ENCODE data around the gene TRAF3. TPM values are rescaled to one million over a fixed set of nuclear protein-coding genes. Genes with fewer than 3 reads are reported as not detected.
"Not testable (repeated sequence)": the region's sequence is repeated elsewhere in the genome, so short reads cannot be mapped to it uniquely, and the experiment has no call there.

TRAF3 gene
- total RNA-seq, 1 experiment from 2014 or later = 11.5 TPM

DNA sequence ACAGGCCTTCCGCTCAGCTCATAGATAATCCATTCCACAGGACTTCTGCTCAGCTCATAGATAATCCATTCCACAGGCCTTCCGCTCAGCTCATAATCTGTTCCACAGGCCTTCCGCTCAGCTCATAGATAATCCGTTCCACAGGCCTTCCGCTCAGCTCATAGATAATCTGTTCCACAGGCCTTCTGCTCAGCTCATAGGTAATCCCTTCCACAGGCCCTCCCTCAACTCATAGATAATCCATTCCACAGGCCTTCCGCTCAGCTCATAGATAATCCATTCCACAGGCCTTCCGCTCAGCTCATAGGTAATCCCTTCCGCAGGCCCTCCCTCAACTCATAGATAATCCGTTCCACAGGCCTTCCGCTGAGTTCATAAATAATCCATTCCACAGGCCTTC is 100.3 kb downstream of the TRAF3 start:
- not testable (repeated sequence) for H3K27me3 ChIP-seq (ENCODE audit: control insufficient read depth, insufficient read depth, low read length); H3K4me3 ChIP-seq (ENCODE audit: insufficient read depth, low read depth, low read length); H3K36me3 ChIP-seq (replicated peaks; ENCODE audit: control insufficient read depth, insufficient read depth, low read length); DNase-seq

DNA sequence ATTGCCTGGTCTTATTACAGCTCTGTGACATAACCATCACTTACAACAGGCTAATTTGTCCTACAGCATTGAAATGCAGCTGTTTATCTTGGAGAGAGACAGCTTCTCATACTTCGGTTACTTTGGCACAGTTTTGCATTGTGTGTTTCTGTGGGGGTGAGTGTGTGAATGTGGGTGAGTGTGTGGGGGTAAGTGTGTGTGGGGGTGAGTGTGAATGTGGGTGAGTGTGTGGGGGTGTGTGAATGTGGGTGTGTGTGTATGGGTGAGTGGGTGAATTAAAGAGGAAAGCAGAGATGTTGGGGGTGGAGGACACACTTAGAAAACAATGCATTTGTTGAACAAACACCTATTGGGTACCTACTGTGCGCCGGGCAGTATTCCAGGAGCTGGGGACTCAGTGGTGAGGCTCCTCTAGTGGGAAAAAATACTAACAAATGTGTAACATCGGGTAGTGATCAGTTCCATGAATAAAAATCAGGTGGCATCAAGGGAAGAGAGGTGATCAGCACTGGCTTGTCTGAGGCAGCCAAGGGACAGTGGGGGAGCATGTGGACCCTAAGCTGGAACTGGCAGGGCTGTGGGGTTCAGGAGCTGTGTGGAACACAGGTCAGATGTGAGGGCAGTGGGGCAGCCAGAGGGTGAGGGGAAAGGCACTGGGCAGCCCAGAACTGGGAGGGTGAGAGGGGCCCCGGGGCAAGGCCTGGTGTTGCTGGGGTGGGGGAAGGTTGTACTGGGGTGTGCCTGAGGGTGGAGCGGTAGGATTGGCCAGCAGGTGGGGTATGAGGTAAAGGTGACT is 101.1 kb downstream of the TRAF3 start:
- peak; percentile 80 for DNase-seq
- H3K4me3 ChIP-seq (ENCODE audit: insufficient read depth, low read depth, low read length) = no peak overlapping the region
- H3K36me3 ChIP-seq (replicated peaks; ENCODE audit: control insufficient read depth, insufficient read depth, low read length) = no peaks in the 10 kb centered on the region; the same call in none of the 2 replicates
- no peaks in the 10 kb centered on the region for H3K27me3 ChIP-seq (ENCODE audit: control insufficient read depth, insufficient read depth, low read length)

DNA sequence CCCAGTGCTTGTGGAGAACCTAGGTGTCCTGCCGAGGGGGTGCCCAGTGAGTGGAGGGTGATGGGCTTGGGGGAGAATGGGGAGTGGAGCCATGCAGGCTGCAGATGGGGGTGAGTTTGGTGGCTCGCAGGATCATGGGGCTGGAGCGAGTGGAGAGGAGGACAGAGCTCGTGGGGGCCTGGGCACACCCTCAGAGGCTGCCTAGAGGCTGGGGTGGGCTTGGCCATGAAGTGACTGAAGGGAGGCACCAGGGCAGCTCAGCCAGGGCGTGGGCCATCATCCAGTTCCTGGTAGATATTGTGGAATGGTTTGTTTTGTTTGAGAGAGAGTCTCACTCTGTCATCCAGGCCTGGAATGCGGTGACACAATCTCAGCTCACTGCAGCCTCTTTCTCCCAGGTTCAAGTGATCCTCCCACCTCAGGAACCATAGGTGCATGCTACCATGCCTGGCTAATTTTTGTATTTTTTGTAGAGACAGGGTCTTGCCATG is 101.8 kb downstream of the TRAF3 start:
- H3K27me3 ChIP-seq (ENCODE audit: control insufficient read depth, insufficient read depth, low read length) = no peaks in the 10 kb centered on the region
- no peaks in the 10 kb centered on the region; the same call in none of the 2 replicates for H3K36me3 ChIP-seq (replicated peaks; ENCODE audit: control insufficient read depth, insufficient read depth, low read length)
- DNase-seq = no peak
- no peak overlapping the region for H3K4me3 ChIP-seq (ENCODE audit: insufficient read depth, low read depth, low read length)

DNA sequence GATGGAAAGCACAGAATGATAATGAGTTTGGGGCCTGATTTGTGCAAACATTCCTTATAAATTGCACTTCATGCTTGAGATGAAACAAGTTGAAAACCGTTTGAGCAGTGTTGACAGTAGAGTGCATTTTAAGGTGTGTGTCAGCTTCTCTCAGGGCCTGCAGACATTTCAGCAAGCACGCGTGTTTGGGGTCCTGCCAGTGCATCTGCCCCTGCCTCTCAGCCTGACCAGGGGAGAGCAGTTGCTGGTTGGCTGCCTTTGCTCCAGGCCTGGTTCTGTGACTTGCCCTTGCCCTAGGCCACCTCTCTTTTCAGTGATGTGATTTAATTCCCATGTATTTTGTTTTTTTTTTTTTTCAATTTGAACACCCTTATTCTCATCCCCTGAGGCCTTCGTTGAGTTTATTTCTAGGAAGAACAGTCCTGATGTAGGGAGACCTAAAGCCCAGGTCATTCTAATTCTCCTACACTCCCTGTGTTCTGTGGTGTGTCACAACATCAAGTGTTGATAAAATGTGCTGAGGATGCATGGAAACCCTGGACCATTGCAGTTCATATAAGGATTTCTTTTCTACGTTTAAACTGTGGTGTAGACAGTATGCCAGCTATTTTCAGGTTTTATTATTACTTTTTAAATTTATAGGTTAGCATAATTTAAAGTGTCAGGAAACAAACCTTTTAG is 105.1 kb downstream of the TRAF3 start:
- DNase-seq = peak; percentile 17
- no peak overlapping the region for H3K4me3 ChIP-seq (ENCODE audit: insufficient read depth, low read depth, low read length)
- no peaks in the 10 kb centered on the region for H3K36me3 ChIP-seq (replicated peaks; ENCODE audit: control insufficient read depth, insufficient read depth, low read length)
- H3K27me3 ChIP-seq (ENCODE audit: control insufficient read depth, insufficient read depth, low read length) = no peaks in the 10 kb centered on the region

DNA sequence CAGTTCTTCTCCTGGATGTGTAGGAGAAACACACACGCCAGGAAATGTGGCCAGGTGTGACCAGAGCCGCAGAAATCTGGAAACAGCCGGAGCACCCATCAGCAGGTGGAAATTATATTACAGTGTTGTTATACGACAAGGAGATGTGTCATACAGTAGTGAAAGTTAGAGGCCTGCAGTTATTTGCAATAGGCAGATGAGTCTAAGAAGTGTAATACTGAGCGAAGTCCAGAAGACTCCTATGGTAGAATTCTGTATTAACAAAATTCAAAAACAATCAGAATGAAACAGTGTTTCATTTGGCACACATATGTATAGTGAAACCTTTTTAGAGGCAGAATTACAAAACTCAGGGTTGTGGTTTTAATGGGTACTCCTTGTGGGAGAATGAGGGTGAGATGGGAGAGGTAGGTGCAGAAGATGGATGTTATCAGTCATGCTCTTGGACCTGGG is 105.9 kb downstream of the TRAF3 start:
- DNase-seq = no peak
- Histone ChIP-seq H3K27me3 (ENCODE audit: control insufficient read depth, insufficient read depth, low read length) (no peaks in the 10 kb centered on the region), H3K4me3 (ENCODE audit: insufficient read depth, low read depth, low read length) (no peak overlapping the region), H3K36me3 (replicated peaks; ENCODE audit: control insufficient read depth, insufficient read depth, low read length) (no peaks in the 10 kb centered on the region)

DNA sequence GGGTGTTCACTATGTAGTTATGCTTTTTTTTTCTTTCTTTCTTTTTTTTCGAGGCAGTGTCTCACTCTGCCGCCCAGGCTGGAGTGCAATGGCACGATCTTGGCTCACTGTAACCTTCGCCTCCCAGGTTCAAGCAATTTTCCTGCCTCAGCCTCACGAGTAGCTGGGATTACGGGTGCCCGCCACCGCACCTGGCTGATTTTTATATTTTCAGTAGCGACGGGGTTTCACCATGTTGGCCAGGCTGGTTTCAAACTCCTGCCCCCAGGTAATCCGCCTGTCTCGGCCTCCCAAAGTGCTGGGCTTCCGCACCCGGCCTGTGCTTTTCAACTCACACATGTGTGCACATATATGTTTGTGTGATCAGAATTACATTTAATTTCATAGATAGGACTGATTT is 106.3 kb downstream of the TRAF3 start:
- DNase-seq = no peak
- H3K27me3 ChIP-seq (ENCODE audit: control insufficient read depth, insufficient read depth, low read length) = no peaks in the 10 kb centered on the region
- H3K36me3 ChIP-seq (replicated peaks; ENCODE audit: control insufficient read depth, insufficient read depth, low read length) = no peaks in the 10 kb centered on the region
- no peak overlapping the region for H3K4me3 ChIP-seq (ENCODE audit: insufficient read depth, low read depth, low read length)

DNA sequence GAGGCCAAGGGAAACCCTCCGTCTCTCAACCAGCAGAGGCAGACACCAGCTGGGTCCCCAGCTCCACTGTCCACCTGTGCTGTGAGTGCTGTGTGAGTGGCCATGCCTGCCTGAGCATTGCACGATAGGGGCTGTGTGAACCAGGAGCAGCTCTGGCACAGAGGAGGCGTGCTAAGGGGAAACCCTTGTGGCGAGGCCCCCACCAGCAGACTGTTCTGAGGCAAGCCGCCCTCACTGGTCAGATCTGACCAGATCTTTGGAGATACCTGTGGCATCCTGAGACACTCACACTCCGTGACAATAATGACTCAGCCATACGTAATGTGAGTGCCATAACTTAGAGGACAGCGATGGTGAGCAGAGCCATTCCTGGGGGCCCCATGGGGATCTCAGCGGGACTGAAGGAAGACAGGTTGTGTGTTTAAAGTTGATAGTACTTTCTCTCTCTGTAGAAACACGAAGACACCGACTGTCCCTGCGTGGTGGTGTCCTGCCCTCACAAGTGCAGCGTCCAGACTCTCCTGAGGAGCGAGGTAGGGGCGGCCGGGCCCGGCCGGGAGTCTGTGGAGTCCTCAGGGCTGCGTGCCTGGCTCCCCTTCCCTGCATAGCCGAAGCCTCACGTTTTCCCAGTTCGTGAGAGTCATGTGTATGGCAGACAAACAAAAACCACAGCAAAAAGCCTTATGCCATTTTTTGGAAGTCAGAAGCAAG is 108.6 kb downstream of the TRAF3 start:
- no peaks in the 10 kb centered on the region for H3K36me3 ChIP-seq (replicated peaks; ENCODE audit: control insufficient read depth, insufficient read depth, low read length)
- H3K27me3 ChIP-seq (ENCODE audit: control insufficient read depth, insufficient read depth, low read length) = no peaks in the 10 kb centered on the region
- no peak overlapping the region for H3K4me3 ChIP-seq (ENCODE audit: insufficient read depth, low read depth, low read length)
- no peak for DNase-seq

DNA sequence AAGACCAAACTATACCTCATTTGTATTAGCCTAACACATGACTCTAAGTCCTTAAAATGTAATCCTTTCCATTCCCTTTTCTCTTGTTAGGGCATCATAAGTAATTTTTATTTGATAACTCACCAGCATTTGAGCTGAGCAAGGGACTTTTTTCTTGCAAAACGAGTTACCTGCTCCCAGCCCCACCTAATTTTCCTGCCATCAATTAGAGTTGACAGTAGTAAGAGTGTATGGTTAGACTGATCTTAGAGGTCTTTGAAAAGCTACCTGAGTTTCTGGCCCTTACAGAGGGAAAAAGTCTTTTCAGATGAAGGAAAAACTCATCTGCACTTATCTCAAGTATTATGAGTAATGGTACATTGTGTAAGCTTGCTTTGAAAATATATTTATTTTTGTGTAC is 111.5 kb downstream of the TRAF3 start:
- no peak for DNase-seq
- H3K4me3 ChIP-seq (ENCODE audit: insufficient read depth, low read depth, low read length) = no peak overlapping the region
- no peaks in the 10 kb centered on the region for H3K36me3 ChIP-seq (replicated peaks; ENCODE audit: control insufficient read depth, insufficient read depth, low read length)
- no peaks in the 10 kb centered on the region for H3K27me3 ChIP-seq (ENCODE audit: control insufficient read depth, insufficient read depth, low read length)

DNA sequence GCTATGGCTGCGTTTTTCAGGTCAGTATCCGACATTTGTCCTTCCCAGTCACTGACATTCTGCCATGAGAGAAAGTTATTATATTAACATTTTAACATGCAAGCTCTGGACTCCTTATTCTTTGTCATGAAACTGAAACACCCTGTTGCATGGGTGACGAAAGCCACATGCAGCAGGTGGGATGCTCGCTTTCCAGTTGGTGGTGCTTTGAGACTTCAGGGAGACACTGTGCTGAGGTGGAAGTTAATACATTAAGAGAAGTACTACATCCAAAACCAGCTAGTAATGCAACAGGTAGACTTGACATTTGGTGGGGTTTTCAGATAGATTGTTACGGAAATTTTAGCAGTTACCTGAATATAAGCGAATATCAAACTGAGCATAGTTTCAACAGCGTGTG is 112.4 kb downstream of the TRAF3 start:
- no peaks in the 10 kb centered on the region for H3K36me3 ChIP-seq (replicated peaks; ENCODE audit: control insufficient read depth, insufficient read depth, low read length)
- no peaks in the 10 kb centered on the region for H3K27me3 ChIP-seq (ENCODE audit: control insufficient read depth, insufficient read depth, low read length)
- DNase-seq = no peak
- no peak overlapping the region for H3K4me3 ChIP-seq (ENCODE audit: insufficient read depth, low read depth, low read length)

DNA sequence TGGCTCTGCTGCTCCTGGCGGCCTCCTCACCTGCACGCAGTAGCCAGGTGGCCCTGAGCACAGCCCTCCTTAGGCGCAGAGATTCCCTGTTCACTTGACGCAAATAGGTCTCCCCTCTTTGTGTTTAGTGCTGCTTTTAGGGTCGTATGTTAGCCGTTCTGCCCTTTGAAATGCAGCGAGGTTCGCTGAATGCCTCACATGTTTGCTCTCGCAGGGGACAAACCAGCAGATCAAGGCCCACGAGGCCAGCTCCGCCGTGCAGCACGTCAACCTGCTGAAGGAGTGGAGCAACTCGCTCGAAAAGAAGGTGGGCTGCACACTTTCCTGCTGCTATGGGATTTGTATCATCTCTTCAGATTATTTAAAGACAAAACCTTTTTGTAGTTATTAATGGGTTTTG is 113.9 kb downstream of the TRAF3 start:
- Histone ChIP-seq H3K4me3 (ENCODE audit: insufficient read depth, low read depth, low read length) (no peak overlapping the region), H3K27me3 (ENCODE audit: control insufficient read depth, insufficient read depth, low read length) (no peaks in the 10 kb centered on the region), H3K36me3 (replicated peaks; ENCODE audit: control insufficient read depth, insufficient read depth, low read length) (no peaks in the 10 kb centered on the region; the same call in 1 of the 2 replicates)
- no peak for DNase-seq

DNA sequence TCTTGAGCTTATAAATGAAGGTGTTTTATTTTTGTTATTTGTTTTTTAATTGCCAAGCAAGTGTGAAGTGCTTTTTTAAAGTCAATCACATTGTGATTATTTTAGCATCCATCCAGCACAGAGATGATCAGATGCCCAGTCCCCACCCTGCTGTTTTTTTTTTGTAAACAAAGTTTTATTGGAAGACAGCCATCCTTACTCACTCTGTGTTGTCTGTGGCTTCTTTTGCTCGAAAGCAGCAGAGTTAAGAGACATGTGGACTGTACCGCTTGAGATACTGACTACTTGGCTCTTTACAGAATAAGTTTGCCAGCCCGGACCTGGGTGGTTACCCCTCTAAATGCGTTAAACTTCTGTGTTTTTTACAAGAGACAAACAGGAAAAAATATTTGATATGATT is 114.3 kb downstream of the TRAF3 start:
- no peak for DNase-seq
- H3K4me3 ChIP-seq (ENCODE audit: insufficient read depth, low read depth, low read length) = no peak overlapping the region
- H3K36me3 ChIP-seq (replicated peaks; ENCODE audit: control insufficient read depth, insufficient read depth, low read length) = no peaks in the 10 kb centered on the region; the same call in 1 of the 2 replicates
- H3K27me3 ChIP-seq (ENCODE audit: control insufficient read depth, insufficient read depth, low read length) = no peaks in the 10 kb centered on the region

DNA sequence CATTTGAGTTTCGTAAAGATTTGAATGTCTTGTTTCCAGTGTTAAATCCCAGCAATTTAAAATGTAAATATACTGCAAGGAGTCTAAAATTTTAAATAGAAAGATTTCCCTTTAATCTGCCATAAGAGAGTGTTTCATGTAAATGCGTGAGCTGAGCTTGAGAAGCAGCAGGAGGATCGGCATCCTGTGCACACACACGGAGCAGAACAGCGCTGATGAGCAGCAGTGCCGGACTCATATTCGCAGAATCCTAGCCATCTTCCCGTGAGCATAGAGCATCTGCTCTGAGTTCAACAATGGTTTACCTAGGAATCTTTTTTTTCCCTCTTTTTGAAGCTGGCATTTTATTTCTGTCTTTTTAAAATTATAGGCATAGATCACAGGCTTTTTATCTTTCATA is 115.4 kb downstream of the TRAF3 start:
- no peaks in the 10 kb centered on the region; the same call in 1 of the 2 replicates for H3K36me3 ChIP-seq (replicated peaks; ENCODE audit: control insufficient read depth, insufficient read depth, low read length)
- no peaks in the 10 kb centered on the region for H3K27me3 ChIP-seq (ENCODE audit: control insufficient read depth, insufficient read depth, low read length)
- no peak overlapping the region for H3K4me3 ChIP-seq (ENCODE audit: insufficient read depth, low read depth, low read length)
- no peak for DNase-seq

DNA sequence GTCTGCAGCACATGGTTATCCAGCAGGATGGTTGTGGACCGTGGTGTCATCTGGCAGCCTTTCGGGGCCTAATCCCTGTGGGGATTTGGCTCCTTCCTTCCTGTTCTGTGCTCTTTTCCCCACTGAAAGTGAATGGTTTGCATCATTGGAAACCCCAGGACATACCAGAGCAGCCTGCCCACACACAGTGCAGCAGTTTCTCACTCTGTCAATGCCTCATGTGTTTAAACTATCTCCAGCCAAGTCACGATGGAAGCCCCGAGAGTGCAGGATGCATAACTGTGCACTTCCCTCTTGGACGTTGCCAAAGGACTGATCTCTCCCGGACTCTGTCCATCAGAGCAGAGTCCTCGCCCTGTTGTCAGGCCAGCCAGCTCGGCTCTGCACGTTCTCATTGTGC is 116.2 kb downstream of the TRAF3 start:
- no peak for DNase-seq
- H3K4me3 ChIP-seq (ENCODE audit: insufficient read depth, low read depth, low read length) = no peak overlapping the region
- H3K36me3 ChIP-seq (replicated peaks; ENCODE audit: control insufficient read depth, insufficient read depth, low read length) = no peaks in the 10 kb centered on the region; the same call in 1 of the 2 replicates
- H3K27me3 ChIP-seq (ENCODE audit: control insufficient read depth, insufficient read depth, low read length) = no peaks in the 10 kb centered on the region

DNA sequence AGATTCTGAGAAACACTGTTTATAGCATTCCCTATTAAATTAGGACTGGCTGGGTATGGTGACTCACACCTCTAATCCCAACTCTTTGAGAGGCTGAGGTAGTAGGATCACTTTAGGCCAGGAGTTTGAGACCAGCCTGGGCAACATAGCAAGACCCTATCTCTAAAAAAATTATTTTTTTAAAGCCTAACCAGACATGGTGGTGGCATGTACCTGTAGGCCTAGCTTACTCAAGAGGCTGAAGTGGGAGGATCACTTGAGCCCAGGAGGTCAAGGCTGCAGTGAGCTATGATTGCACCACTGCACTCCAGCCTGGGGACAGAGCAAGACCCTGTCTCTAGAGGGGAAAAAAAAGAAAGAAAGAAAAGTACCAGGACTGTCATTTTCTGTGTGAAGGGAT is 119.5 kb downstream of the TRAF3 start:
- H3K36me3 ChIP-seq (replicated peaks; ENCODE audit: control insufficient read depth, insufficient read depth, low read length); DNase-seq; H3K27me3 ChIP-seq (ENCODE audit: control insufficient read depth, insufficient read depth, low read length); H3K4me3 ChIP-seq (ENCODE audit: insufficient read depth, low read depth, low read length): not testable (repeated sequence)

All from H7 (cell line).